Ishikawa (cell line): Measurements from ENCODE around the gene RBM43.

Experiments used
- CEBPB ChIP-seq: IDR thresholded peaks from 2 replicates; pipeline ENCODE4 v1.6.1; 2012
- CREB1 ChIP-seq: IDR thresholded peaks from 2 replicates; pipeline ENCODE4 v1.6.1; 2012; ENCODE audit warnings: low read depth
- EGR1 ChIP-seq: IDR thresholded peaks from 2 replicates; pipeline ENCODE4 v1.6.1; 2012
- EP300 ChIP-seq: IDR thresholded peaks from 2 replicates; pipeline ENCODE4 v1.6.1; 2012; ENCODE audit warnings: borderline replicate concordance
- FOXM1 ChIP-seq: IDR thresholded peaks from 2 replicates; pipeline ENCODE4 v1.6.1; 2012; ENCODE audit warnings: low read depth, borderline replicate concordance
- MAX ChIP-seq: IDR thresholded peaks from 2 replicates; pipeline ENCODE4 v1.6.1; 2012
- NFIC ChIP-seq: IDR thresholded peaks from 2 replicates; pipeline ENCODE4 v1.6.1; 2012
- RAD21 ChIP-seq: IDR thresholded peaks from 2 replicates; pipeline ENCODE4 v1.6.1; 2012; ENCODE audit warnings: low read depth
- REST ChIP-seq: IDR thresholded peaks from 2 replicates; pipeline ENCODE4 v1.6.1; 2012; ENCODE audit warnings: low read depth, mild to moderate bottlenecking
- TAF1 ChIP-seq: IDR thresholded peaks from 2 replicates; pipeline ENCODE4 v1.6.1; 2012; ENCODE audit warnings: low read depth, mild to moderate bottlenecking
- TCF12 ChIP-seq: IDR thresholded peaks from 2 replicates; pipeline ENCODE4 v1.6.1; 2012; ENCODE audit warnings: low read depth
- TEAD4 ChIP-seq: IDR thresholded peaks from 2 replicates; pipeline ENCODE4 v1.6.1; 2012
- YY1 ChIP-seq: IDR thresholded peaks from 2 replicates; pipeline ENCODE4 v1.6.1; 2012; ENCODE audit warnings: low read depth

DNA sequence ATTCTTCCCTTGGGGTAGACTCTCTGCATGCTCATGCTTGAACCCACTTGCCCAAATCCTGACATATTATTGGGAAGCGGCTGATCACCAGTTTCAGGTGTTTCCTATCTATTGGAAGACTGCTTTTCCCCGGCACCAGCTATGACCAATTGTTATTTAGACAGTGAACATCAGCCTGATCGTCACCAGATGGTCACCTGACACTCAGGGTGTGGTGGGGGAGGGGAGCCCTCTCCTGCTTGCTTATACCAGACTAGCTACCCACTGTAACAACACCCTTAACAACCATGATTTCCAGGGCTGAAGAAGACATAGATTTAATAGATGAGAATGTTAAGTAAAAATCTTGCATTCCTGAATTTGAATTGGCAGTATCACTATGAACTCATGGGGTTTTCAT is 44.3 kb downstream of the RBM43 start:
- TF ChIP-seq TAF1 (no peak), CEBPB (no peak), EGR1 (no peak), RAD21 (no peak), NFIC (no peak), TCF12 (no peak), MAX (no peak), CREB1 (no peak), EP300 (no peak), REST (no peak), FOXM1 (no peak), TEAD4 (no peak), YY1 (no peak)
